C4-2B (cell line): ENCODE data around the gene C1QTNF6.

Experiments
- CTCF ChIP-seq: fragments of 450-650 bp; conservative IDR thresholded peaks from 2 replicates; pipeline ENCODE4 v1.5.1; 2017; ENCODE audit warnings: mild to moderate bottlenecking
- ZFX ChIP-seq: fragments of 450-650 bp; IDR thresholded peaks from 2 replicates; pipeline ENCODE4 v1.6.1; 2017

- TF ChIP-seq CTCF (no peak), ZFX (no peak)
Observed at GRCh38 chr22:37154925-37155712, 32.9 kb downstream of the C1QTNF6 start.
